Regular cardiac myocyte (primary cell): ENCODE results near the gene SMTNL1. TPM values are rescaled to one million over a fixed set of nuclear protein-coding genes. Genes with fewer than 3 reads are reported as not detected.

Experiments used
- total RNA-seq: library from RNA; depleted of rRNA; stranded (reverse); fragments of >200 nt; gene quantifications from 2 replicates; pipeline ENCODE4 v1.2.3, GENCODE V29; 2014

SMTNL1 gene
- not detected in 2 replicates for total RNA-seq

GRCh38 chr11:57536947-57537619, at the start of gene SMTNL1:
SMTNL1 (plus strand) TSS chr11:57537595; CDS start chr11:57542643, 5,048 bp downstream.

GRCh38 chr11:57515332-57516060, 21.9 kb upstream of the SMTNL1 start, which contains the start of gene SLC43A1:
SLC43A1 (minus strand) TSS chr11:57515702; CDS start chr11:57514111, 1,591 bp downstream.

GRCh38 chr11:57530596-57531507, 6.5 kb upstream of the SMTNL1 start, which contains the start of gene TIMM10:
TIMM10 (minus strand) TSS chr11:57530754; CDS start chr11:57530189, 565 bp downstream.

GRCh38 chr11:57567515-57568329, 30.3 kb downstream of the SMTNL1 start, which contains the start of gene UBE2L6:
UBE2L6 (minus strand) TSS chr11:57567672; CDS start chr11:57567611, 61 bp downstream.

GRCh38 chr11:57597461-57597915, 60.1 kb downstream of the SMTNL1 start, which contains the start of gene SERPING1:
SERPING1 (plus strand) TSS chr11:57597685; CDS start chr11:57598271, 586 bp downstream.

Other genes starting within 250 kb of the SMTNL1 start
- gene TNKS1BP1, start 212.6 kb upstream of the SMTNL1 start, total RNA-seq: 72.4 and 85.3 TPM in 2 replicates
- gene SSRP1, start 201.7 kb upstream of the SMTNL1 start, total RNA-seq: 37.2 and 120 TPM in 2 replicates
- not detected in 2 replicates for gene P2RX3, start 199.2 kb upstream of the SMTNL1 start, total RNA-seq
- gene PRG3, start 156.4 kb upstream of the SMTNL1 start, total RNA-seq: not detected in 2 replicates
- under 0.01 and 2.3 TPM in 2 replicates for gene PRG2, start 146.9 kb upstream of the SMTNL1 start, total RNA-seq
- 41.4 and 114 TPM in 2 replicates for gene SLC43A3, start 110.5 kb upstream of the SMTNL1 start, total RNA-seq
- not detected in 2 replicates for gene RTN4RL2, start 77.1 kb upstream of the SMTNL1 start, total RNA-seq
- gene SLC43A1, start 21.9 kb upstream of the SMTNL1 start, total RNA-seq: 7.5 and 13.0 TPM in 2 replicates
- gene TIMM10, start 6.8 kb upstream of the SMTNL1 start, total RNA-seq: 43.1 and 59.2 TPM in 2 replicates
- gene UBE2L6, start 30.1 kb downstream of the SMTNL1 start, total RNA-seq: 32.0 and 40.9 TPM in 2 replicates
- gene SERPING1, start 60.1 kb downstream of the SMTNL1 start, total RNA-seq: 1.7 and 21.4 TPM in 2 replicates
- 2.8 TPM in 1 of 2 replicates, not detected in the other for gene YPEL4, start 112.3 kb downstream of the SMTNL1 start, total RNA-seq
- gene CLP1, start 120.2 kb downstream of the SMTNL1 start, total RNA-seq: 14.4 and 23.6 TPM in 2 replicates
- gene ZDHHC5, start 130.5 kb downstream of the SMTNL1 start, total RNA-seq: 29.9 and 50.4 TPM in 2 replicates
- gene MED19, start 174.6 kb downstream of the SMTNL1 start, total RNA-seq: 11.0 and 13.6 TPM in 2 replicates
- gene TMX2, start 175.0 kb downstream of the SMTNL1 start, total RNA-seq: 70.2 and 76.1 TPM in 2 replicates
- 77.0 and 77.5 TPM in 2 replicates for gene SELENOH, start 203.9 kb downstream of the SMTNL1 start, total RNA-seq
- gene BTBD18, start 214.2 kb downstream of the SMTNL1 start, total RNA-seq: not detected in 2 replicates
- gene CTNND1, start 224.2 kb downstream of the SMTNL1 start, total RNA-seq: 96.1 and 104 TPM in 2 replicates